Measurements from ENCODE around the gene TRIM50.

GRCh38 chr7:73330772-73331171 is 2.9 kb upstream of the TRIM50 start:
- TF ChIP-seq CTCF (IDR thresholded peaks at IDR 0.05; ENCODE audit: insufficient read depth, low read length, poor library complexity, severe bottlenecking) (no peak), EZH2phosphoT487 (conservative IDR thresholded peaks at IDR 0.05; ENCODE audit: low read length) (no peak)

Data from SU-DHL-6 (cell line).